ENCODE data around the gene CNN1.
A peak's percentile ranks its signal among the peaks of the same experiment; 100 is the strongest.
"Not testable (repeated sequence)": the region's sequence is repeated elsewhere in the genome, so short reads cannot be mapped to it uniquely, and the experiment has no call there.

CNN1 gene

GRCh38 chr19:11534948-11535347 lies 3.7 kb upstream of the CNN1 start:
- DNase-seq (ENCODE audit: low spot score), result no peak

GRCh38 chr19:11535792-11536595 lies 2.7 kb upstream of the CNN1 start:
- DNase-seq (ENCODE audit: low spot score), result peak; percentile 84

- DNase-seq (ENCODE audit: low spot score), result no peak
Observed at GRCh38 chr19:11539495-11540365, 1.1 kb downstream of the CNN1 start.

- DNase-seq (ENCODE audit: low spot score), result no peak
Observed at GRCh38 chr19:11540645-11541044, 2.0 kb downstream of the CNN1 start.

- no peak for DNase-seq (ENCODE audit: low spot score)
Observed at GRCh38 chr19:11541238-11541637, 2.6 kb downstream of the CNN1 start.

- no peak for DNase-seq (ENCODE audit: low spot score)
Observed at GRCh38 chr19:11547929-11548700, 9.5 kb downstream of the CNN1 start.

- DNase-seq (ENCODE audit: low spot score), result no peak
Observed at GRCh38 chr19:11549386-11549953, 10.8 kb downstream of the CNN1 start.

- DNase-seq (ENCODE audit: low spot score), result no peak
Observed at GRCh38 chr19:11550265-11550664, 11.6 kb downstream of the CNN1 start.

- no peak for DNase-seq (ENCODE audit: low spot score)
Observed at GRCh38 chr19:11551603-11552235, 13.1 kb downstream of the CNN1 start.

- DNase-seq (ENCODE audit: low spot score), result no peak
Observed at GRCh38 chr19:11552666-11553372, 14.2 kb downstream of the CNN1 start.

GRCh38 chr19:11554160-11554559 lies 15.5 kb downstream of the CNN1 start:
- DNase-seq (ENCODE audit: low spot score), result no peak

- DNase-seq (ENCODE audit: low spot score), result peak; percentile 47
Observed at GRCh38 chr19:11555246-11555645, 16.6 kb downstream of the CNN1 start.

- DNase-seq (ENCODE audit: low spot score), result no peak
Observed at GRCh38 chr19:11556634-11557420, 18.2 kb downstream of the CNN1 start.

GRCh38 chr19:11558881-11559828 lies 20.5 kb downstream of the CNN1 start, which contains the start of gene ELOF1:
Gene ELOF1, minus strand, starts transcription at chr19:11559230. Its CDS starts 4,883 bp downstream, at chr19:11554347.
- peak; percentile 99 for DNase-seq (ENCODE audit: low spot score)

GRCh38 chr19:11560404-11561051 lies 21.9 kb downstream of the CNN1 start:
- DNase-seq (ENCODE audit: low spot score), result peak; percentile 73

GRCh38 chr19:11563532-11563931 lies 24.9 kb downstream of the CNN1 start:
- DNase-seq (ENCODE audit: low spot score), result no peak

- DNase-seq (ENCODE audit: low spot score), result not testable (repeated sequence)
Observed at GRCh38 chr19:11564082-11564807, 25.6 kb downstream of the CNN1 start.

GRCh38 chr19:11565649-11565980 lies 27.0 kb downstream of the CNN1 start:
- DNase-seq (ENCODE audit: low spot score), result not testable (repeated sequence)
